NCI-H446 (cell line): ENCODE data around the gene UAP1.
"Not testable (repeated sequence)": the region's sequence is repeated elsewhere in the genome, so short reads cannot be mapped to it uniquely, and the experiment has no call there.

Source experiments
- DNase-seq, 2 experiments: peaks; one replicate each; lab custom pipeline; 2025; lab: John Stamatoyannopoulos, UW

Gene UAP1

DNA sequence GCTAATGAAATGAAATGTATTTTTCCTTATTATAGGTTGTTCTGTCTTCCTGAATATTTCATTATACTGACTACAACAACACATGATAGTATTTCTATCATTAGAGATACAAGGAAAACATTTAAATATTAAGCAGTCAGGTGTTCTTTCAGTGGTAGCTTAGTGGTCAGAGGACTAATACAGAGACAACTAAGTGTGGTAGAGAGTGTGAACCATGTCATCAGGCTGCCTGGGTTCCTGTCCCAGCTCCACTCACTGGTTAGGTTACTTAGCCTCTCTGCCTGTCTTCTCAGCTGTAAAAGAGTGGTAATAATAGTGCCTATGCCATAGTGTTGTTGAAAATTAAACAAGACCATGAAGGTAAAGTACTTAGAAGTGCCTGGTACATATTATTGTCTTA lies 3.9 kb downstream of the UAP1 start:
- DNase-seq = no peak

DNA sequence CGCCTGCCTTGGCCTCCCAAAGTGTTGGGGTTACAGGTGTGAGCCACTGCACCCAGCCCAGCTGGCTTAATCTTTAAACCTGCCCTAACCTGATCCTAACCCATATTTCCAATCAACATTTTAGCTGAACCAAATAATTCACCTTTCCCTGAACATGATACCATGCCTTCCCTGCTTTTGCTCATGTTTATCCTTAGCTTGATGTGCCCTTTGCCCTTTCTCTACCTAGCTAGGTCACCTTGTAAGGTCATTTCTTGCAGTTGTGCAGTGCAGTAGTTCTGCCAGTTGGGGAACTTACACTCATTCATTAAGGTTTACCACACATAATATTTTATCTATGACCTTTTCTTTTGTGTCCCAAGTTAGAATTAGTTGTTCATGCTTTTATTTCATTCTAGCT lies 5.3 kb downstream of the UAP1 start:
- no peak for DNase-seq

DNA sequence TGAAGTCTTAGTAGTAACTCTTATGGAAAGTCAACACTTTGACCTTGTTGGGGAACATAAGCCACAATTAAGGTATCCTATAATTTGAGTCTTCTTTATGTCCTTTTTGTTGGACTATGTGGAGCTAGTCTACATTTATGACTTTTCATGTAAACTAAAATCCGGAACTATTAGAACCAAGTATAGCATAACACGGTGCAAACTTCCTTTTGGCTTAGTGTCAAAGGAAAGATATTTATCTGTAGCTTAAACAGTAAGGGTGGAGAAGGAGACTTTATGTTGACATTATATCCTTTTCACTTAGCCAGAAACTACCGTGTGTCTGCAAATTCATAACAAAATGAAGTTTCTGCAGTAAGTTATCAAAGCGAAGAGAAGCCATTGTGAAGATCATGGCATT lies 7.3 kb downstream of the UAP1 start:
- DNase-seq = no peak

DNA sequence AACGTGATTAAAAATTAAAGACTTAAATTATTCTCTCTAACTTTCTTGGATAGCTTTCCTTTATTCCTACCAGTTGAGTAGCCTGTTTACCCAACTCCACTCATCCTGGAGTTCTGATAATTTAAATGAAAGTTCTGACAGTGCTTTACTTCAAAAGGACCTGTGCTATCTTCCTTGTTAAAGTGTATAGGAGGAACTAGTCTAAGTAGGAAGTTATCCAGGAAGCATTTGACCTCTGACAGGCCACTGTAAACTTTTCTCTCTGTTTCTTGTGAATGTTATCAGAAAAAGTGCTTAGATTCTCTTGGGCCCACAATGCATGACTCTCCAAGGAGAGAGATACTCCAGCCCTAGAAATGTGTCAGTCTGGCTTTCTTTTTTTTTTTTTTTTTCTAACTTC lies 9.2 kb downstream of the UAP1 start:
- DNase-seq = no peak

DNA sequence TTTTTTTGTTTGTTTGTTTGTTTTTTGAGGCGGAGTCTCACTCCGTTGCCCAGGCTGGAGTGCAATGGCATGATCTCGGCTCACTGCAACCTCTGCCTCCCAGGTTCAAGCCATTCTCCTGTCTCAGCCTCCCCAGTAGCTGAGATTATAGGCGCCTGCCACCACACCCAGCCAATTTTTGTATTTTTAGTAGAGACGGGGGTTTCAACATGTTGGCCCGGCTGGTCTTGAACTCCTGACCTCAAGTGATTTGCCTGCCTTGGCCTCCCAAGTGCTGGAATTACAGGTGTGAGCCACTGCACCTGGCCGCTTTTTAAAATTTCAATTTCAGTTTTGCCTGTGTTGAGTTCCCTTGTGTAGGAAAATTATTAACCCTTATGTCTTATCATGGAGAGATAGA lies 9.6 kb downstream of the UAP1 start:
- not testable (repeated sequence) for DNase-seq

DNA sequence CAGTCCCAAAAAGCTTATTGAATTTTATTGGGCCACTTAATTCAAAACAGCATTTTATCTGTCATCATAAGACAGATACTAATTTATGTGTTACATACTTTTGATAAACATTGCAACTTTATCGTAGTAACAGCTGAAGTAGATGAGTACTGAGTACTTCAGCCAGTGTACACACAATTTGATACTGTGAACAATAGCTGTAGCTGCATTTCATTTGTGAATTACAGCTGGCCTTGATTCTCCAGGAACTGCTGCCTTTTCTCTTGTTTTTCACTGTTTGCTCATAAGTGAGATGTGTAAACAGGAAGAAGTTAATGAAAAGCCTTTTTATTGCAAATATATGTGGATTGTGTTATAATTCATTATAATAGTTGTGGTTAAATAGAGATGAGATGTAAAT lies 10.2 kb downstream of the UAP1 start:
- no peak for DNase-seq

DNA sequence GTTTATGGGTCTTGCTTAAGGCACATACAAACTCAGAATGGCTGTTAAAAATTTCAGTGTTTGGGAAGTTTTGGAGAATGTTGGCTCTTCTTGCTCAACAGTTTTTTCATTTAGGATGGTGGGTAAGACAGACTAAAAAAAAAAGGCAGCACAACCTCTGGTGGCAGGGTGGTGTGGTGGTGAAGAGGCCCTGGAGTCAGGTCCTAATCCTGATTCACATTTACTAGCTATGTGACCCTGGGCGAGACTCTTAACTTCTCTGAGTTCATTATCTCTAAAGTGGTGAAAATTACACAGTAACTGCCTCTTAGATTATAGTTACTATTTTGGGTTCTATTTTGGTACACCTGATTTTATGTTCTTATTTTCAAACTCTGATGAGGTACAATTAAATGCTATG lies 11.6 kb downstream of the UAP1 start:
- DNase-seq = no peak

DNA sequence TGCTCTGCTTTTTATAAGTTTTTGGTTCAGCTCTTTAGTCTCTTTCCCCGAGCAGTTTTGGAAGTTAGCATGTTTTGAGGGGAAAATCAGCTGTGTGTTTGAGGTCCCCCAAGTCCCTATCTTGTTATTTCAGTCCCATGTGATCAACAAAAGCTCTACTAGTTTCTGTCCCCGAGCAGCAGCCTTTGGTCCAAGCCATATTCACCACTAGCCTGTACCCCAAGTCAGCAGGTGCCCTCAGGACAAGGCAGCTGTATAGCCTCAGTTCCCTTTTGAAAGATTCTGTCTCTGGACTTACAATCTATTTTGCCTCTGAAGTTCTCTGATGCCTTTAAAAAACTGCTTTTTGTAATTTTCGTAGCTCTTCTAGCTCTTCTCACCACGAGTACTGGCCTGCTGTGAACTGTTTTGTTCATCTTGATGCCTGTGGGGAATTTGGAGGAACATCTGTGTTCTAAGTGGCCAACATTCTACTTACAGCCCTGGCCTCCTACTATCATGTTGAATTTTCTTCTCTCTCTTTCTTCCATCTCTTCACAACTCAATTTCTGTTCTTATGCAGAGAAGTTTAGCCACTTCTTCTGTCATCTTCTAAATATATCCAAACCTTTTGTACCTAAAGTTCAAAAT lies 16.7 kb downstream of the UAP1 start:
- no peak for DNase-seq

DNA sequence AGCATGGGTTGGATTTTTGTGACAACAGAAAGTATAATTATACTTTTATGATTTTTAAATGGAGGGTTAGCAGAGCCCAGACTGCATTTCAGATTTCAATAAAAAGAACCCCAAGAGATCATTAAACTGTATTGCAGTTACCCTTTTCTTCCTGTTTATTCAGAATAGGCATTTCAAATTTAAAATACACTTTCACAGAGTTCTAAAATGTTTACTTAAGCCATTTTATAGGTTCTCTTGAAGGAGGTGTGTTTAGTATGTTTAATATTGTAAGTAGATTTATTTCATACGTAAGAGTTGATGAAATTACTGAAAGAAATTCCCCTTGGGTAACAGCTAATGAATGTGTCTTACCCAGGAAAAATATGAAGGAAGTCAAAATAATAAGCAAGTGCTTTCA lies 17.4 kb downstream of the UAP1 start:
- no peak for DNase-seq

DNA sequence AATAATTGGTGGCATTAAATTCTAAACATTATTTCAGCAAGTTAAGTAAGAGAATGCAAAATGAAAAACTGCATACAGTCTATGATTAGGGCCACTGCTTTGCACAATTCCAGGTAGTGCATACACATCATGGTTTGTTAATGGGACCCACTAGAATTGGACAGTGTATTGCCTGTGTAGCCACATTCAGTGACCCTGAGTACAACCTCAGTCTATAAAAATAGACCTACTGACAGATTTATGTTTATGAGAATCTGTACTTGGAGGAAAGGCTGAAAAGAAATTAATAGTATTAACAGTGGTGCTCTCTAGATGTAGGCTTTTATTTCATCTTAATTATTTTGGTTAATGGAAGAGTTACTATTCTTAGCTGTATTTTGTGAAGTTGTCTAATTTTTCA lies 18.8 kb downstream of the UAP1 start:
- no peak for DNase-seq

DNA sequence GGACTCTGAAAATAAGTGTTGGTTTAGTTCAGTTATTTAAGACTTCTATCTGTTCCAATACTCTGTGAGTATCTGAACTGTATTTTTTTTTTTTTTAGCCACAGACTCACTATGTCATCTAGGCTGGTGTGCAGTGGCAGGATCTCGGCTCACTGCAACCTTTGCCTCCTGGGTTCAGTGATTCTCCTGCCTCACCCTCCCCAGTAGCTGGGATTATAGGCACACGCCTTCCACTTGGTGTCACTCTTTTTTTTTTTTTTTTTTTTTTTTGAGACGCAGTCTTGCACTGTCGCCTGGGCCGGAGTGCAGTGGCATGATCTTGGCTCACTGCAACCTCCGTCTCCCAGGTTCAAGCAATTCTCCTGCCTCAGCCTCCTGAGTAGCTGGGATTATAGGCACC lies 21.4 kb downstream of the UAP1 start:
- not testable (repeated sequence) for DNase-seq

DNA sequence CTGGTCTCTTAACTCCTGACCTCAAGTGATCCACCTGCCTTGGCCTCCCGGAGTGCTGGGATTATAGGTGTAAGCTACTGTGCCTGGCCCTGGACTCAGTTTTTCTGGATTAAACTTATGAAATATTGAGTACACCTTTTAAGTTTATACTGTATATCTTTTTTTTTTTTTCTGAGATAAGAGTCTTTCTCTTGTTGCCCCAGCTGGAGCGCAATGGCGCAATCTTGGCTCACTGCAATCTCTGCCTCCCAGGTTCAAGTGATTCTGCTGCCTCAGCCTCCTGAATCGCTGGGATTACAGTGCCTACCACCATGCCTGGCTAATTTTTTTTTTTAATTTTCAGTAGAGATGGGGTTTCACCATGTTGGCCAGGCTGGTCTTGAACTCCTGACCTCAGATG lies 23.6 kb downstream of the UAP1 start:
- DNase-seq = not testable (repeated sequence)

DNA sequence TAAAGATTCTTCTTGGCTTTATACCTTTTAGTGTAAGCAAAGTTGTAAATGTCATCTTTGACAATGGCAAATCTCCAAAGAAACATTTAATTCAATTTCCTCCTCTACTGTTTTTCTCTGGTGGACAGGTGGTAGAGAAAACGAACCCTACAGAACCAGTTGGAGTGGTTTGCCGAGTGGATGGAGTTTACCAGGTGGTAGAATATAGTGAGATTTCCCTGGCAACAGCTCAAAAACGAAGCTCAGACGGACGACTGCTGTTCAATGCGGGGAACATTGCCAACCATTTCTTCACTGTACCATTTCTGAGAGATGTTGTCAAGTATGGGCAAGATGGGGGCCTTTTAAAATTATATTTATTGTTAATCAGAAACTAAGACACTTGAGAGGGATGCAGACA lies 25.8 kb downstream of the UAP1 start:
- peak in 1 of 2 experiments; percentile 29 for DNase-seq

DNA sequence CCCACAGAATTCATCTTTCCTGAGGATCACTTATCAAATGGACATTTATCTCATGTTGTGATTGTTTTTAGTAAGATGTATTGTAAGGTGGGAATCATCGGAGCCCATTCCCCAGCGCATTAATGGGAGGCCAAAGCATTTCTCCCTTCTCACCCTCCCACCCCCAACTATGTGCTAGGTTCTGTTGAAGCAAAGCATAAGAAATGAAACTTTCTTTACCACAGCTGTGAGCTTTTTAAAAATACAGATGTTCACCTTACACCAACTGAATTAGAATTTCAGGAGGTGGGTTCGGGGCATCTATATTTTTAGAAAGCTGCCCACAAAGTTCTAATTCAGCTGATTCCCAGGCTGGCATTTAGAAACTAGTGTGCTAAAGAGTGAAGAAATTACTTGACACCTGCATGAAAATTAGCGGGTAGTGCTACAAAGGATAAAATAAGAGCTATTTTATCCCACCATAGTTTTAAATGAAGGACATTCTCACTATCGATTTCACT lies 26.3 kb downstream of the UAP1 start:
- DNase-seq = no peak

DNA sequence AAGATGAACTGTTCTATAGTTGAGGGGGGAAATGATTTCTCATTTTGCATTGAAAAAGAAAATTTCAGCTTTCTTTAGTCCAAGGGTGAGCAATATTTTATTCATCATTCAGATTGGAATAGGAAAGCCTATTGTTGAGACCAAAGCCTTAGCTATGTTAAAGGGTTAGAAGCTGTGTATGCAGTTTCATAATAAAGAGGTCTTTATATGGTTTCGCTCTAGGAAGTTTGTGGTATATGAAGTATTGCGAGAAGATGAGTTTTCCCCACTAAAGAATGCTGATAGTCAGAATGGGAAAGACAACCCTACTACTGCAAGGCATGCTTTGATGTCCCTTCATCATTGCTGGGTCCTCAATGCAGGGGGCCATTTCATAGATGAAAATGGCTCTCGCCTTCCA lies 28.6 kb downstream of the UAP1 start:
- no peak for DNase-seq

DNA sequence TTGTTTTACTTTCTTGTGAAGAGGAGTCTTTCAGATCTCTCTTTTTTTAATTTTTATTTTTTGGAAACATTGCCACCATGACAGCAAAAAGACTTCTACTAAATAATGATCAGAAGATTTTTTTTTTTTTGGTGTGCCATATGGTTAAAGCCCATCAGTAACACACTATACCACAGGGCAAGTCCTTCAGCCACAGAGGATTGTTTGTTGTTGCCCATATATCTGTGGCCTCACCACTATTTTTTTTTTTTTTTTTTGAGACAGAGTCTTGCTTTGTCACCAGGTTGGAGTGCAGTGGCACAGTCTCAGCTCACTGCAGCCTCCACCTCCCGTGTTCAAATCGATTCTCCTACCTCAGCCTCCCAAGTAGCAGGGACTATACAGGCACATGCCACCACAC lies 29.2 kb downstream of the UAP1 start:
- no peak for DNase-seq

DNA sequence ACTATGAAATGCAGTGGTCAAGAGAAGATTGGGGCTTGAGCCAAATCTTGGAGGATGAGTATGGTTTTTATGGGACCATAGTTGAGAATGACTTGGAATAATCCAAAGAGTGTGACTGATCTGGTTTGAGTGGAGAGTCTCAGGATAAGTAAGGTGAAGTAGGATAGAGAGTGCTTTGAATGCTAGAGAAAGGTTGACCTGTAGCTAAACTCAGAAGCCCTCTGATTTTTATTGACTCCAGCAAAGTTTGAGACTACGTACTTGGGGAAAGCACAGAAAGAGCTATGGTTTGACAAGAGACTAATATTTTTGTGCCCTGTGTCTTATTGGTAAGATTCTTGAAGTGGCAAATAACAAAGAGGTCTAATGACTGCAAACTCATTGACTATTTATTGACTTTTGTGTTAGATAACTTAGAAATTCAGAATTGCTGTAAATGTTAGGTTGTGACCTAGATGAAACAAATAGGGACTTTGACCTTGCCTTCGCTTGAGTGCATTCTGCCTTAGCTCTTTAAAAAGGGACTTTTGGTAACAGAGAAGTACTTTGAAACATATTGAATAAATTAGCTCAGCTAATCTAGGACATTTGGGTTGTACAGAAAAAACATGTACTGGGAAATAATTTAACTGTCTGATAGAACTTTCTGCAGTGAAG lies 35.1 kb downstream of the UAP1 start:
- DNase-seq = no peak

DNA sequence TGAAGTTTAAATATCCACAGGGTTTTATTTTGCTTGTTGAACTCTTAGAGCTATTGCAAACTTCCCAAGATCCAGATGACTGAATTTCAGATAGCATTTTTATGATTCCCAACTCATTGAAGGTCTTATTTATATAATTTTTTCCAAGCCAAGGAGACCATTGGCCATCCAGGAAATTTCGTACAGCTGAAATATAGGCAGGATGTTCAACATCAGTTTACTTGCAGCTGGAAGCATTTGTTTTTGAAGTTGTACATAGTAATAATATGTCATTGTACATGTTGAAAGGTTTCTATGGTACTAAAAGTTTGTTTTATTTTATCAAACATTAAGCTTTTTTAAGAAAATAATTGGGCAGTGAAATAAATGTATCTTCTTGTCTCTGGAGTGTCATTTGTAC lies 37.9 kb downstream of the UAP1 start:
- no peak for DNase-seq

DNA sequence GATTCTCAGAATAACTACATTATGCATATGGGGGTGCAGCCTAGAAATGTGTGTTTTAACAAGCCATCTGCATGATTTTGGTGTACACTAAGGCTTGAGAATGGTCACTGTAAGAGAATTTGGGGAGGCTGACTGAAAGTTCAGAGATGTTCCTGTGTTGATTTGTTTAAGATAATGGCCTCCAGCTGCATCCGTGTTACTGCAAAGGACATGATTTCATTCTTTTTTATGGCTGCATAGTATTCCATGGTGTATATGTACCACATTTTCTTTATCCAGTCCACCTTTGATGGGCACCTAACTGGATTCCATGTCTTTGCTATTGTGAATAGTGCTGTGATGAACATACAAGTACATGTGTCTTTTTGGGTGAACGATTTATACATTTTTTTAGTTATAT lies 41.6 kb downstream of the UAP1 start:
- DNase-seq = not testable (repeated sequence)

DNA sequence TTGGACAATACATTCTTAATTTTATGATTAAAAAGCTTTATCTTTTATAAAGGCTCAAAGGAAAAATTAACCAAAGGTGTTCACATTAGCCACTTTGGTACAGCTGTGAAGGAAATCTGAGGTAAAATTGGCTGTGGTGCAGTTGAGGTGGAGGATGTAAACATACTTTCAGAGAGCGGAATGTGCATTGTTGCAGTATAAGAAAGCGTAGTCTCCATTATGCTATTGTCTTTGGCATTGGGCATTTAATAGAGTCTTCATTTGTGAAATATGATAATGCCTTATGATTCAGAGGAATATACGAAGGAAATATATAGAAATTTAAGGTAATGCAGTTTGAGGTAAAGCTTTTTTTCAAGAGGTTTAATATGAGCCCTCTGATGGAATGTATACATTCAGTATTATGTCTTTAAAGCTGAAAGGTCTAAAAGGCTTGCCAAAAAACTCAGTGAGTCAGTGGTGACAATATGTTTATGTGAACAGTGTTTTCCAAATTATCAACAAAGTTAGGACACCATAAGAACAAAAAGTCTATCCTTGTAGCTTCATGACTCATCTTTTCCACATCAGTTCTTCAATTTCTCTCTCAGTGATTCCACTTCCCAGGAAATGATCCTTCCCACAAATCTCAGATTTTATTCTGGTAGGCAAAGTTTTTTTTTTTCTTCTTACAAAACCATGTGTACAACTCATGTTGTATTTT lies 43.9 kb downstream of the UAP1 start:
- DNase-seq = no peak

DNA sequence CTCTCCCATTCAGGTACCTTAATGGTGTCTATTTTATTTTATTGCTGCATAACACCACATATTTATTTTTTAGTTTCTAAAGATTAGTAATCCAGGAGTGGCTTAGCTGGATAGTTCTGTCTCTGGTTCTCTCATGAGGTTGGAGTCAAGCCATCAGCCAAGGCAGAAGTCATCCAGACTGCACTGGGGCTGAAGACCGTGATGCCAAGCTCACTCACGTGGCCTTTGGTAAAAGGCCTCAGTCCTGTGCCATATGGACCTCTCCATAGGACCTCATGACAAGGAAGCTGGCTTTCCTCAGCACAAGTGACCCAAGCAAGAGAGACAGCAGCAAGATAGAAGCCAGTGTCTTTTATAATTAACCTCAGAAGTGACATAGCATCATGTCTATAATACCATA lies 47.8 kb downstream of the UAP1 start:
- no peak for DNase-seq

DNA sequence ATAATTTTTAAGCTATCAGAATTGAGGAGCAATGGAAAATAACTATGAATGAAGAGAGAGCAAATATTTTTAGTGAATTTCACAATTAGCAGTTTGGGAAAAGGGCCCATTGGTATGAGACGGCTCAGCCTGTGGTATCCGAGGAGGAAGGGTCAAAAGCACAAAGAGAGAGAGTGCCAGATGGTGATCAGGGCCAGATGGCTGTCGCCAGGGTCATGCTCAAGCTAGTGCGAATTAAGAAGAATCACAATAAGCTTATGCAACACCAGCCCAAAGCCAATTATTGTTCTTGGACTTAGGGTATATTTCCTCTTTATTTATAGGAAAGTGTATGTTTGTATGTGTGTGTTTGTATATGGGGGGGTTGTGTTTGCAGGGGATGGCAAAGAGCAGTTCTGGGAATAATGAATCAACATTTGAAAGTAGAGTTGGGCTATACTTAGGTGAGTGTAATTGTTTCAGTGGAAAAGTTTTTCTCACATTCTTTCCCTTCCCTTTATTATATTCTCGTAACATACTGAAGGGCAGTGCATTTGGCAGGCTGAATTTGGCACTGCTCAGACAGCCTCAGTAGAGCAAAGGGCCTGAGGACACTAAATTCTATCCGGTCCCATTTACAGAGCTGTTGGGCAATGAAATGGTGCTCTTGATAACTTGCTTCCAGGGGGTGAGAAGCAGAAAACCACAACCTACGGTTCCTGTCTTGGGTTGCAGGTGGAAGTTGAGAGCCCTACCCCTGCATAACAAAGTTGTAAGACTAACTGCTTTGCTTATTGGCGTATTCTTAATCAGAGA lies 51.3 kb downstream of the UAP1 start:
- DNase-seq = peak in 1 of 2 experiments; percentile 49

DNA sequence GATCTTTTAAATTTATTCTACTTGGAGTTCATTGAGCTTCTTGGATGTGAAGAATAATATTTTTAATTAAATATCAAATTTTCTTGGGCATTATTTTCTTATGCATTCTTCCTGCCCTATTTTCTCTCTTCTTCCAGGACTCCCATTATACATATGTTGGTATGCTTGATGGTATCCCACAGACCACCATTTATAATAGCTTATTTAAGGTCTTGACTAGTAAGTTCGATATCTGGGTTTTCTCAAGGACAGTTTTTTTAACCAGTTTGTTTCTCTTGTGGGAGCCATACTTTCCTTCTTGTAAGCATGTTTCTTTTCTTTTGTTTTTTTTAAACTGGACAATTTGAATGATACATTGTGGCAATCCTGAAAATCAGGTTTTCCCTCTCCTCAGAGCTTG lies 55.3 kb downstream of the UAP1 start:
- DNase-seq = no peak
